Melanocyte of skin (primary cell): ENCODE results near the gene SLC35A1. TPM values are rescaled to one million over a fixed set of nuclear protein-coding genes. Genes with fewer than 3 reads are reported as not detected.

Source experiments
- small RNA-seq, 2 donors: library from RNA; depleted of rRNA; stranded (forward); fragments of <200 nt; gene quantifications; one replicate each; pipeline ENCODE3, GENCODE V24; 2012
- total RNA-seq, 2 donors: library from RNA; depleted of rRNA; stranded (reverse); fragments of >200 nt; gene quantifications; 2 replicates each; pipeline ENCODE4 v1.2.3, GENCODE V29; 2012

The SLC35A1 gene, protein sequence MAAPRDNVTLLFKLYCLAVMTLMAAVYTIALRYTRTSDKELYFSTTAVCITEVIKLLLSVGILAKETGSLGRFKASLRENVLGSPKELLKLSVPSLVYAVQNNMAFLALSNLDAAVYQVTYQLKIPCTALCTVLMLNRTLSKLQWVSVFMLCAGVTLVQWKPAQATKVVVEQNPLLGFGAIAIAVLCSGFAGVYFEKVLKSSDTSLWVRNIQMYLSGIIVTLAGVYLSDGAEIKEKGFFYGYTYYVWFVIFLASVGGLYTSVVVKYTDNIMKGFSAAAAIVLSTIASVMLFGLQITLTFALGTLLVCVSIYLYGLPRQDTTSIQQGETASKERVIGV
- total RNA-seq = 10 to 100 TPM; 10.7 to 18.6 TPM

DNA sequence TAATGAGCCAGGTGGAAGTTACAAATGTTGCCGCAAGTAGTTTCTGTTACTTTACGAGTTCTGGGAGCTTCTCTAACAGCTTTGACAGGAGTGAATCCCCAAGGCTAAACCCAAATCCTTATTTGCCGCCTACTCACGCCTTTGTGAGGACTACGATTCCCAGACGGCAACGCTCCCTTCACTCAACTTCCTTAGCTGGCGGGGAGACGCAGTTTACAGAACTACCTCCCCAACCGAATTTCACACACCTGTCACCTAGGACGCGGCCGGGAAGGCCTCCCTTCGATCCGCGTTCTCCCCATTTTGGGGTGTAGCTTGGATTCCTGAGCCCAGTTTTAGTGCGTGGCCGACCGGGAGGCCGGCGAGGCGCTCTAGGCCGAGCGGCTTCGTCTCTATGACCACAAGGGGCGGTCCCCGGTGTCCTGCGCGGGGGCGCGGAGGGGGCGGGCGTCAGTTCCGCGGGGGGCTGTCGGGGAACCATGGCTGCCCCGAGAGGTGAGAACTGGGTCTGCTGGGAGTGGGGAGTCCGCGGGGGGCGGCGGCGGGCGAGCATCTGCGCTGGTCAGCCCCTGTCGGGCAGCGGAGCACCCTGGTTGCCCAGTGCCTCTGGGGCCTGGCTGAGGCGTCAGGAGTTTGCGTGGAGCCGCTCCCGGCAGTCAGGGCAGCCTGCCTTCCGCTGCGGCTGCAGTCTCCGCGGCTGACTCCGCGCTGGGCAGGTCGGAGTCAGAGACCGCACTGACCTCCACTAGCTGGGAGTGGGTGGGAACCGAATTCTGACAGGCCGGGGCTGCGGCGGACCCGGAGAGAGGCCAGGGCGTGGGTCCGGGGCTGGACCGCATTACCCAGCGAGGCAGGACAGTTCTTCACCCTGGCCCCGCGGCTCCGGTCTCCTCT lies at the start of gene SLC35A1:
SLC35A1 (plus strand) TSS at position 450 of the 894 bp plus-strand sequence; CDS start at position 480, 30 bp downstream.

Small RNA genes lying within 50 kb of the gene (small RNA-seq; reads per million reads assigned to genes)
- gene AL049697.2 (0 reads per million in 2 donors), gene RNU6-444P (0 reads per million in 2 donors)

Other genes starting within 250 kb of the SLC35A1 start
- 1 to 10 TPM; 4.1 to 5.7 TPM for gene SMIM8, start 150.4 kb upstream of the SLC35A1 start, total RNA-seq
- gene GJB7, start 143.7 kb upstream of the SLC35A1 start, total RNA-seq = not detected
- gene C6orf163, start 128.2 kb upstream of the SLC35A1 start, total RNA-seq = 1 to 10 TPM; 2.4 to 3.7 TPM
- 1 to 10 TPM; 1.0 to 1.3 TPM for gene CFAP206, start 65.0 kb upstream of the SLC35A1 start, total RNA-seq
- 10 to 100 TPM; 18.9 to 22.6 TPM for gene RARS2, start 117.0 kb downstream of the SLC35A1 start, total RNA-seq
- 10 to 100 TPM; 27.9 to 37.3 TPM for gene ORC3, start 117.2 kb downstream of the SLC35A1 start, total RNA-seq
- gene AKIRIN2, start 229.3 kb downstream of the SLC35A1 start, total RNA-seq = 10 to 100 TPM in 1 of 2 donors, 1 to 10 TPM in 1; 7.2 to 16.3 TPM